HepG2 (cell line): ENCODE data around the gene SPG7. TPM values are rescaled to one million over a fixed set of nuclear protein-coding genes. Genes with fewer than 3 reads are reported as not detected.

Experiments used
- BRCA1 ChIP-seq: sonication (generic); formaldehyde crosslinking; IDR thresholded peaks from 2 replicates; pipeline ENCODE4 v1.4.0; 2020; ENCODE audit warnings: missing genetic modification reagents
- CHD2 ChIP-seq: IDR thresholded peaks from 2 replicates; pipeline ENCODE4 v1.6.1; 2011; ENCODE audit warnings: low read depth, low read length, improper control_type of control experiment
- FOSL2 ChIP-seq: sonication (generic); formaldehyde crosslinking; IDR thresholded peaks from 2 replicates; pipeline ENCODE4 v1.4.0; 2020; ENCODE audit warnings: missing genetic modification reagents
- HDAC1 ChIP-seq: sonication (generic); formaldehyde crosslinking; IDR thresholded peaks from 2 replicates; pipeline ENCODE4 v1.5.1; 2020; ENCODE audit warnings: mild to moderate bottlenecking, missing genetic modification reagents
- HMG20B ChIP-seq: conservative IDR thresholded peaks from 2 replicates; pipeline ENCODE4 v1.6.1; 2016; ENCODE audit warnings: missing genetic modification reagents, missing compliant biosample characterization
- MTA1 ChIP-seq: sonication (generic); formaldehyde crosslinking; IDR thresholded peaks from 2 replicates; pipeline ENCODE4 v1.4.0; 2020; ENCODE audit warnings: missing genetic modification reagents, mild to moderate bottlenecking, borderline replicate concordance
- PAWR ChIP-seq: sonication (generic); formaldehyde crosslinking; IDR thresholded peaks from 2 replicates; pipeline ENCODE4 v1.4.0; 2020; ENCODE audit warnings: missing genetic modification reagents, mild to moderate bottlenecking, borderline replicate concordance
- PCBP1 ChIP-seq: fragments of 200-400 bp; formaldehyde crosslinking; IDR thresholded peaks from 2 replicates; pipeline ENCODE4 v1.6.1; 2017; ENCODE audit warnings: mild to moderate bottlenecking, low read depth, low read length, borderline replicate concordance
- POLR2A ChIP-seq, 2 experiments: IDR thresholded peaks; 2 replicates each; pipeline ENCODE4 v1.6.1; 2011; ENCODE audit warnings: low read depth in 2 of 2, low read length in 2 of 2, mild to moderate bottlenecking in 1 of 2, moderate library complexity in 1 of 2; ENCODE audit not compliant: insufficient read depth in 1 of 2
- TARDBP ChIP-seq: sonication (generic); formaldehyde crosslinking; IDR thresholded peaks from 2 replicates; pipeline ENCODE4 v1.8.0; 2022; ENCODE audit warnings: mild to moderate bottlenecking, missing genetic modification reagents
- ZFP1 ChIP-seq: IDR thresholded peaks from 2 replicates; pipeline ENCODE4 v1.6.1; 2016
- ZNF205 ChIP-seq: IDR thresholded peaks from 2 replicates; pipeline ENCODE4 v1.6.1; 2018; ENCODE audit warnings: missing biosample characterization, missing genetic modification reagents
- ZNF256 ChIP-seq: sonication (generic); formaldehyde crosslinking; conservative IDR thresholded peaks from 2 replicates; pipeline ENCODE4 v1.4.0; 2020; ENCODE audit warnings: missing genetic modification reagents
- ZNF615 ChIP-seq: sonication (generic); formaldehyde crosslinking; IDR thresholded peaks from 2 replicates; pipeline ENCODE4 v1.5.0; 2020; ENCODE audit warnings: mild to moderate bottlenecking, missing genetic modification reagents, borderline replicate concordance
- ZNF644 ChIP-seq: IDR thresholded peaks from 2 replicates; pipeline ENCODE4 v1.6.1; 2016; ENCODE audit warnings: low read depth
- ZNF775 ChIP-seq: sonication (generic); formaldehyde crosslinking; IDR thresholded peaks from 2 replicates; pipeline ENCODE4 v1.4.0; 2020; ENCODE audit warnings: missing genetic modification reagents, mild to moderate bottlenecking, moderate library complexity, borderline replicate concordance
- ZNF788 ChIP-seq: sonication (generic); formaldehyde crosslinking; IDR thresholded peaks from 2 replicates; pipeline ENCODE4 v1.5.0; 2020; ENCODE audit warnings: mild to moderate bottlenecking, missing genetic modification reagents, borderline replicate concordance
- polyA plus RNA-seq, 8 experiments: library from polyadenylated mRNA; depleted of rRNA in 3 of 8; stranded (reverse) in 7 of 8; unstranded in 1 of 8; fragments of >200 nt; fragmentation: Illumina TruSeq in 4 of 8; extraction: Trizol in 4 of 8; gene quantifications; 2 replicates each; pipeline versions ENCODE4 v1.2.1 to v1.2.3, GENCODE V29; 2011 to 2016; ENCODE audit warnings: low read depth in 4 of 8, missing spikeins in 1 of 8, mixed read lengths in 1 of 8; ENCODE audit not compliant: insufficient read depth in 1 of 8
- total RNA-seq, 5 experiments: library from RNA; depleted of rRNA; stranded (reverse); fragments of >200 nt; fragmentation: Illumina TruSeq; extraction: Trizol; gene quantifications; 2 replicates each; pipeline ENCODE4 v1.2.3, GENCODE V29; 2016; ENCODE audit warnings: low read depth in 1 of 5
- TF ChIP-seq, protein P1 (sequence below): sonication (generic); formaldehyde crosslinking; IDR thresholded peaks from 2 replicates; pipeline ENCODE4 v1.4.0; 2020; ENCODE audit warnings: missing genetic modification reagents, borderline replicate concordance
- TF ChIP-seq, protein P2 (sequence below): IDR thresholded peaks from 2 replicates; pipeline ENCODE4 v1.6.1; 2012; ENCODE audit warnings: low read length, improper control_type of control experiment
- TF ChIP-seq, protein P3 (sequence below): sonication (generic); formaldehyde crosslinking; IDR thresholded peaks from 2 replicates; pipeline ENCODE4 v1.9.0; 2021; ENCODE audit warnings: missing genetic modification reagents, mild to moderate bottlenecking, borderline replicate concordance
- TF ChIP-seq, protein P4 (sequence below): sonication (generic); formaldehyde crosslinking; IDR thresholded peaks from 2 replicates; pipeline ENCODE4 v1.4.0; 2020; ENCODE audit warnings: low read depth, mild to moderate bottlenecking, missing genetic modification reagents

SPG7 gene
- total and polyA plus RNA-seq, 2 of the 13 experiments (the other 11 are each of a cell fraction or from before 2014, with no cell fraction given) = 66.0 to 136 TPM

DNA sequence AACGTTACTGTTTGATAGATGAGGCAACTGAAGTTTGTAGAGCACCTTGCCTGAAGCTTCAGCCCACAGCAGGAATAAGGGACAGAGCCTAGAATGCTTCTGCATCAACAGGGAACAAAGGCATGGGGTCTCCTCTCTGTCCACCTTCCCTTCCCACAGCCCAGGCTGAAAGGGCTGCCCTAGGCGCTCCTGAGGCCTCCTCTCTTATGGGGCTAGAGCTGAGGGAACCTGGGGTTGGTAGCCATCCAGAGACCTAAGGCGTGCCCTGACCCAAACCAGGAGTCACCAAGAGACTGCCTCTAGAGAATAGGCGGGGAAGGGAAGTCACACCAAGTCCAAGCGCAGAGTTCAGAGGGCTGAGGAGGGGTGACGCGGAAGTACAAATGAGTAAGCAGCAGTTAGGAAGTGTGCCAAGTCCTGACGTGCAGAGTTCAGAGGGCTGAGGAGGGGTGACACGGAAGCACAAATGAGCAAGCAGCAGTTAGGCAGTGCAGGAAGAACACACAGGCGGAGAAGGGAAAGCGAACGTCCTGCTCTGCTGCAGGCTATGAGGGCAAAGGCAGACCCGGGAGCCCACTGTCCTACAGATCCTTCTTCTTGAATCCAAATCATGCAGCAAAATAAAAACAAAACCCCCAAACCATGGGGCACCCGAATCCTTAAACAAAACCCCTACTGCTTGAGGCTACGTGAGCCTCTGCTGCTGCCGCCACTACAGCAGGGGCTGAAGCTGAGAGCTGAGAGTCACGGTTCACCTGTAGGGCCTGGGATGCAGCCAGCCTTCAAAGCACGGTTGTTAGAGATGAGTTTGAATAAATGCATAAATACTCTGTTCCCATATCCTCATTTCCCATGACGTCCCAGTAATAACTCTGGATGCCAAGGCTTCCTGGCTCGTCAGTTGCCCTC lies 2.7 kb upstream of the SPG7 start (continued):
- TF ChIP-seq, protein P1, sequence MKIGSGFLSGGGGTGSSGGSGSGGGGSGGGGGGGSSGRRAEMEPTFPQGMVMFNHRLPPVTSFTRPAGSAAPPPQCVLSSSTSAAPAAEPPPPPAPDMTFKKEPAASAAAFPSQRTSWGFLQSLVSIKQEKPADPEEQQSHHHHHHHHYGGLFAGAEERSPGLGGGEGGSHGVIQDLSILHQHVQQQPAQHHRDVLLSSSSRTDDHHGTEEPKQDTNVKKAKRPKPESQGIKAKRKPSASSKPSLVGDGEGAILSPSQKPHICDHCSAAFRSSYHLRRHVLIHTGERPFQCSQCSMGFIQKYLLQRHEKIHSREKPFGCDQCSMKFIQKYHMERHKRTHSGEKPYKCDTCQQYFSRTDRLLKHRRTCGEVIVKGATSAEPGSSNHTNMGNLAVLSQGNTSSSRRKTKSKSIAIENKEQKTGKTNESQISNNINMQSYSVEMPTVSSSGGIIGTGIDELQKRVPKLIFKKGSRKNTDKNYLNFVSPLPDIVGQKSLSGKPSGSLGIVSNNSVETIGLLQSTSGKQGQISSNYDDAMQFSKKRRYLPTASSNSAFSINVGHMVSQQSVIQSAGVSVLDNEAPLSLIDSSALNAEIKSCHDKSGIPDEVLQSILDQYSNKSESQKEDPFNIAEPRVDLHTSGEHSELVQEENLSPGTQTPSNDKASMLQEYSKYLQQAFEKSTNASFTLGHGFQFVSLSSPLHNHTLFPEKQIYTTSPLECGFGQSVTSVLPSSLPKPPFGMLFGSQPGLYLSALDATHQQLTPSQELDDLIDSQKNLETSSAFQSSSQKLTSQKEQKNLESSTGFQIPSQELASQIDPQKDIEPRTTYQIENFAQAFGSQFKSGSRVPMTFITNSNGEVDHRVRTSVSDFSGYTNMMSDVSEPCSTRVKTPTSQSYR (CRISPR knock-in tag) = no peak; the same call in 1 of the 2 replicates
- TF ChIP-seq ZNF644 (CRISPR knock-in tag) = no peak; the same call in none of the 2 replicates
- TF ChIP-seq TARDBP (CRISPR knock-in tag) = peak; percentile 99
- TF ChIP-seq, protein P2, sequence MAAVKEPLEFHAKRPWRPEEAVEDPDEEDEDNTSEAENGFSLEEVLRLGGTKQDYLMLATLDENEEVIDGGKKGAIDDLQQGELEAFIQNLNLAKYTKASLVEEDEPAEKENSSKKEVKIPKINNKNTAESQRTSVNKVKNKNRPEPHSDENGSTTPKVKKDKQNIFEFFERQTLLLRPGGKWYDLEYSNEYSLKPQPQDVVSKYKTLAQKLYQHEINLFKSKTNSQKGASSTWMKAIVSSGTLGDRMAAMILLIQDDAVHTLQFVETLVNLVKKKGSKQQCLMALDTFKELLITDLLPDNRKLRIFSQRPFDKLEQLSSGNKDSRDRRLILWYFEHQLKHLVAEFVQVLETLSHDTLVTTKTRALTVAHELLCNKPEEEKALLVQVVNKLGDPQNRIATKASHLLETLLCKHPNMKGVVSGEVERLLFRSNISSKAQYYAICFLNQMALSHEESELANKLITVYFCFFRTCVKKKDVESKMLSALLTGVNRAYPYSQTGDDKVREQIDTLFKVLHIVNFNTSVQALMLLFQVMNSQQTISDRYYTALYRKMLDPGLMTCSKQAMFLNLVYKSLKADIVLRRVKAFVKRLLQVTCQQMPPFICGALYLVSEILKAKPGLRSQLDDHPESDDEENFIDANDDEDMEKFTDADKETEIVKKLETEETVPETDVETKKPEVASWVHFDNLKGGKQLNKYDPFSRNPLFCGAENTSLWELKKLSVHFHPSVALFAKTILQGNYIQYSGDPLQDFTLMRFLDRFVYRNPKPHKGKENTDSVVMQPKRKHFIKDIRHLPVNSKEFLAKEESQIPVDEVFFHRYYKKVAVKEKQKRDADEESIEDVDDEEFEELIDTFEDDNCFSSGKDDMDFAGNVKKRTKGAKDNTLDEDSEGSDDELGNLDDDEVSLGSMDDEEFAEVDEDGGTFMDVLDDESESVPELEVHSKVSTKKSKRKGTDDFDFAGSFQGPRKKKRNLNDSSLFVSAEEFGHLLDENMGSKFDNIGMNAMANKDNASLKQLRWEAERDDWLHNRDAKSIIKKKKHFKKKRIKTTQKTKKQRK = no peak
- TF ChIP-seq PCBP1 = no peak
- peak; percentile 81; the same call in 1 of the 2 replicates for TF ChIP-seq ZNF615 (CRISPR knock-in tag)
- TF ChIP-seq ZNF788 (CRISPR knock-in tag) = peak; percentile 99
- TF ChIP-seq, protein P3, sequence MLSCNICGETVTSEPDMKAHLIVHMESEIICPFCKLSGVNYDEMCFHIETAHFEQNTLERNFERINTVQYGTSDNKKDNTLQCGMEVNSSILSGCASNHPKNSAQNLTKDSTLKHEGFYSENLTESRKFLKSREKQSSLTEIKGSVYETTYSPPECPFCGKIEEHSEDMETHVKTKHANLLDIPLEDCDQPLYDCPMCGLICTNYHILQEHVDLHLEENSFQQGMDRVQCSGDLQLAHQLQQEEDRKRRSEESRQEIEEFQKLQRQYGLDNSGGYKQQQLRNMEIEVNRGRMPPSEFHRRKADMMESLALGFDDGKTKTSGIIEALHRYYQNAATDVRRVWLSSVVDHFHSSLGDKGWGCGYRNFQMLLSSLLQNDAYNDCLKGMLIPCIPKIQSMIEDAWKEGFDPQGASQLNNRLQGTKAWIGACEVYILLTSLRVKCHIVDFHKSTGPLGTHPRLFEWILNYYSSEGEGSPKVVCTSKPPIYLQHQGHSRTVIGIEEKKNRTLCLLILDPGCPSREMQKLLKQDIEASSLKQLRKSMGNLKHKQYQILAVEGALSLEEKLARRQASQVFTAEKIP (CRISPR knock-in tag) = no peak
- TF ChIP-seq FOSL2 (CRISPR knock-in tag) = peak; percentile 93
- TF ChIP-seq CHD2 = 0 out of 2 replicates have a peak, but pooled peaks have one; percentile 12
- no peak; the same call in 1 of the 2 replicates for TF ChIP-seq HMG20B (CRISPR knock-in tag)
- TF ChIP-seq, protein P4, sequence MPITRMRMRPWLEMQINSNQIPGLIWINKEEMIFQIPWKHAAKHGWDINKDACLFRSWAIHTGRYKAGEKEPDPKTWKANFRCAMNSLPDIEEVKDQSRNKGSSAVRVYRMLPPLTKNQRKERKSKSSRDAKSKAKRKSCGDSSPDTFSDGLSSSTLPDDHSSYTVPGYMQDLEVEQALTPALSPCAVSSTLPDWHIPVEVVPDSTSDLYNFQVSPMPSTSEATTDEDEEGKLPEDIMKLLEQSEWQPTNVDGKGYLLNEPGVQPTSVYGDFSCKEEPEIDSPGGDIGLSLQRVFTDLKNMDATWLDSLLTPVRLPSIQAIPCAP = peak; percentile 77; the same call in 1 of the 2 replicates
- peak; percentile 98 for TF ChIP-seq POLR2A (IDR thresholded peaks at IDR 0.05; ENCODE audit: insufficient read depth in 1 of 2, low read depth in 2 of 2, low read length in 2 of 2)
- TF ChIP-seq HDAC1 (CRISPR knock-in tag) = peak; percentile 95
- peak; percentile 68; the same call in 1 of the 2 replicates for TF ChIP-seq ZFP1 (CRISPR knock-in tag)
- no peak for TF ChIP-seq PAWR (CRISPR knock-in tag)
- TF ChIP-seq BRCA1 (CRISPR knock-in tag) = no peak
- peak; percentile 98 for TF ChIP-seq MTA1 (CRISPR knock-in tag)
- TF ChIP-seq ZNF205 = peak; percentile 88
- no peak for TF ChIP-seq ZNF256 (CRISPR knock-in tag)
- TF ChIP-seq ZNF775 (CRISPR knock-in tag) = no peak
